SU-DHL-6 (cell line): ENCODE measurements around the gene ME2.

ENCODE experiments used
- CTCF ChIP-seq: fragments of 200-600 bp; sonication (generic); IDR thresholded peaks from one replicate; pipeline ENCODE4 v1.5.1; 2017; ENCODE audit warnings: antibody characterized with exemption, mild to moderate bottlenecking, low read length, moderate library complexity; ENCODE audit not compliant: insufficient read depth, poor library complexity, severe bottlenecking
- EZH2phosphoT487 ChIP-seq: fragments of 200-600 bp; sonication (generic), shearing (Covaris generic); conservative IDR thresholded peaks from 2 replicates; pipeline ENCODE4 v1.6.1; 2018; ENCODE audit warnings: mild to moderate bottlenecking, antibody characterized with exemption, low read length, moderate library complexity, mixed read lengths

GRCh38 chr18:50902797-50903196 is 23.9 kb downstream of the ME2 start:
- TF ChIP-seq CTCF (no peak), EZH2phosphoT487 (no peak)
